ENCODE results near the gene AGFG1.

AGFG1 gene

GRCh38 chr2:227439214-227439613 lies 32.7 kb upstream of the AGFG1 start:
- H3K4me3 ChIP-seq (ENCODE audit: low read length): no peak overlapping the region
- no peak for TF ChIP-seq CTCF (IDR thresholded peaks at IDR 0.05; ENCODE audit: insufficient read depth, low read depth, low read length, missing control alignments)
- no peak for DNase-seq (ENCODE audit: low read depth)

- no peak for TF ChIP-seq CTCF (IDR thresholded peaks at IDR 0.05; ENCODE audit: insufficient read depth, low read depth, low read length, missing control alignments)
- no peak for DNase-seq (ENCODE audit: low read depth)
Observed at GRCh38 chr2:227442639-227443038, 29.3 kb upstream of the AGFG1 start.

GRCh38 chr2:227443889-227444568 lies 27.9 kb upstream of the AGFG1 start:
- DNase-seq (ENCODE audit: low read depth): no peak
- H3K4me3 ChIP-seq (ENCODE audit: low read length): no peak overlapping the region
- TF ChIP-seq CTCF (IDR thresholded peaks at IDR 0.05; ENCODE audit: insufficient read depth, low read depth, low read length, missing control alignments): no peak

More at GRCh38 chr2:227442639-227443038, 29.3 kb upstream of the AGFG1 start:
- H3K4me3 ChIP-seq (ENCODE audit: low read length): no peak overlapping the region

- TF ChIP-seq CTCF (IDR thresholded peaks at IDR 0.05; ENCODE audit: insufficient read depth, low read depth, low read length, missing control alignments): no peak
- no peak for DNase-seq (ENCODE audit: low read depth)
- H3K4me3 ChIP-seq (ENCODE audit: low read length): no peak overlapping the region
Observed at GRCh38 chr2:227447606-227448005, 24.4 kb upstream of the AGFG1 start.

- DNase-seq (ENCODE audit: low read depth): no peak
- no peak for TF ChIP-seq CTCF (IDR thresholded peaks at IDR 0.05; ENCODE audit: insufficient read depth, low read depth, low read length, missing control alignments)
- H3K4me3 ChIP-seq (ENCODE audit: low read length): no peak overlapping the region
Observed at GRCh38 chr2:227450311-227450841, 21.6 kb upstream of the AGFG1 start.

GRCh38 chr2:227450926-227451654 lies 20.9 kb upstream of the AGFG1 start:
- no peak for TF ChIP-seq CTCF (IDR thresholded peaks at IDR 0.05; ENCODE audit: insufficient read depth, low read depth, low read length, missing control alignments)
- no peak overlapping the region for H3K4me3 ChIP-seq (ENCODE audit: low read length)

More at GRCh38 chr2:227450926-227451654, 20.9 kb upstream of the AGFG1 start:
- no peak for DNase-seq (ENCODE audit: low read depth)

All from epithelial cell of esophagus (primary cell).